ENCODE measurements around the gene POLD1. TPM values are rescaled to one million over a fixed set of nuclear protein-coding genes. Genes with fewer than 3 reads are reported as not detected.

The POLD1 gene
- total and polyA plus RNA-seq, 2 experiments from 2014 or later = 111 to 173 TPM

DNA sequence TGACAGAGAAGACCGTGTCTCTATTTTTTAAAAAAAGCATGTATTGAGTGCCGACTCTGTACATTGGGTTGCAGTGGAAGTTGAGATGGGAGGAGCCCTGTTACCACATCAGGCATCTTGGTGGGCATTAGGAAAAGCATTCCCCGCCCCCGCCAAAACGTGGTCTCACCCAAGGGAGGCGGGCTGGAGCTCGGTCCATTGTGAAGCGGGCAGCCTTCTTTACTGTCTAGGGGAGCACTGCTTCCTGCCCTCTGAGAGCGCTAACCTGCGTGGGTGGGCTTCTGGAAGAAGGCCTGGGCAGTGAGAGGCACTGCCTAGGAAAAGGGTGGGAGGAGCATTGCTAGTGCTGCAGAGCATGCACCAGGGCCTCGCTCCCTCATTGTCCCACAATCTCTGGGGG lies 4.0 kb upstream of the POLD1 start (continued):
- TF ChIP-seq, protein P1, sequence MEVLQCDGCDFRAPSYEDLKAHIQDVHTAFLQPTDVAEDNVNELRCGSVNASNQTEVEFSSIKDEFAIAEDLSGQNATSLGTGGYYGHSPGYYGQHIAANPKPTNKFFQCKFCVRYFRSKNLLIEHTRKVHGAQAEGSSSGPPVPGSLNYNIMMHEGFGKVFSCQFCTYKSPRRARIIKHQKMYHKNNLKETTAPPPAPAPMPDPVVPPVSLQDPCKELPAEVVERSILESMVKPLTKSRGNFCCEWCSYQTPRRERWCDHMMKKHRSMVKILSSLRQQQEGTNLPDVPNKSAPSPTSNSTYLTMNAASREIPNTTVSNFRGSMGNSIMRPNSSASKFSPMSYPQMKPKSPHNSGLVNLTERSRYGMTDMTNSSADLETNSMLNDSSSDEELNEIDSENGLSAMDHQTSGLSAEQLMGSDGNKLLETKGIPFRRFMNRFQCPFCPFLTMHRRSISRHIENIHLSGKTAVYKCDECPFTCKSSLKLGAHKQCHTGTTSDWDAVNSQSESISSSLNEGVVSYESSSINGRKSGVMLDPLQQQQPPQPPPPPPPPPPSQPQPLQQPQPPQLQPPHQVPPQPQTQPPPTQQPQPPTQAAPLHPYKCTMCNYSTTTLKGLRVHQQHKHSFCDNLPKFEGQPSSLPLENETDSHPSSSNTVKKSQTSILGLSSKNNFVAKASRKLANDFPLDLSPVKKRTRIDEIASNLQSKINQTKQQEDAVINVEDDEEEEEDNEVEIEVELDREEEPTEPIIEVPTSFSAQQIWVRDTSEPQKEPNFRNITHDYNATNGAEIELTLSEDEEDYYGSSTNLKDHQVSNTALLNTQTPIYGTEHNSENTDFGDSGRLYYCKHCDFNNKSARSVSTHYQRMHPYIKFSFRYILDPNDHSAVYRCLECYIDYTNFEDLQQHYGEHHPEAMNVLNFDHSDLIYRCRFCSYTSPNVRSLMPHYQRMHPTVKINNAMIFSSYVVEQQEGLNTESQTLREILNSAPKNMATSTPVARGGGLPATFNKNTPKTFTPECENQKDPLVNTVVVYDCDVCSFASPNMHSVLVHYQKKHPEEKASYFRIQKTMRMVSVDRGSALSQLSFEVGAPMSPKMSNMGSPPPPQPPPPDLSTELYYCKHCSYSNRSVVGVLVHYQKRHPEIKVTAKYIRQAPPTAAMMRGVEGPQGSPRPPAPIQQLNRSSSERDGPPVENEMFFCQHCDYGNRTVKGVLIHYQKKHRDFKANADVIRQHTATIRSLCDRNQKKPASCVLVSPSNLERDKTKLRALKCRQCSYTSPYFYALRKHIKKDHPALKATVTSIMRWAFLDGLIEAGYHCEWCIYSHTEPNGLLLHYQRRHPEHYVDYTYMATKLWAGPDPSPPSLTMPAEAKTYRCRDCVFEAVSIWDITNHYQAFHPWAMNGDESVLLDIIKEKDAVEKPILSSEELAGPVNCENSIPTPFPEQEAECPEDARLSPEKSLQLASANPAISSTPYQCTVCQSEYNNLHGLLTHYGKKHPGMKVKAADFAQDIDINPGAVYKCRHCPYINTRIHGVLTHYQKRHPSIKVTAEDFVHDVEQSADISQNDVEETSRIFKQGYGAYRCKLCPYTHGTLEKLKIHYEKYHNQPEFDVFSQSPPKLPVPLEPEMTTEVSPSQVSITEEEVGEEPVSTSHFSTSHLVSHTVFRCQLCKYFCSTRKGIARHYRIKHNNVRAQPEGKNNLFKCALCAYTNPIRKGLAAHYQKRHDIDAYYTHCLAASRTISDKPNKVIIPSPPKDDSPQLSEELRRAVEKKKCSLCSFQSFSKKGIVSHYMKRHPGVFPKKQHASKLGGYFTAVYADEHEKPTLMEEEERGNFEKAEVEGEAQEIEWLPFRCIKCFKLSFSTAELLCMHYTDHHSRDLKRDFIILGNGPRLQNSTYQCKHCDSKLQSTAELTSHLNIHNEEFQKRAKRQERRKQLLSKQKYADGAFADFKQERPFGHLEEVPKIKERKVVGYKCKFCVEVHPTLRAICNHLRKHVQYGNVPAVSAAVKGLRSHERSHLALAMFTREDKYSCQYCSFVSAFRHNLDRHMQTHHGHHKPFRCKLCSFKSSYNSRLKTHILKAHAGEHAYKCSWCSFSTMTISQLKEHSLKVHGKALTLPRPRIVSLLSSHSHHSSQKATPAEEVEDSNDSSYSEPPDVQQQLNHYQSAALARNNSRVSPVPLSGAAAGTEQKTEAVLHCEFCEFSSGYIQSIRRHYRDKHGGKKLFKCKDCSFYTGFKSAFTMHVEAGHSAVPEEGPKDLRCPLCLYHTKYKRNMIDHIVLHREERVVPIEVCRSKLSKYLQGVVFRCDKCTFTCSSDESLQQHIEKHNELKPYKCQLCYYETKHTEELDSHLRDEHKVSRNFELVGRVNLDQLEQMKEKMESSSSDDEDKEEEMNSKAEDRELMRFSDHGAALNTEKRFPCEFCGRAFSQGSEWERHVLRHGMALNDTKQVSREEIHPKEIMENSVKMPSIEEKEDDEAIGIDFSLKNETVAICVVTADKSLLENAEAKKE (CRISPR knock-in tag; IDR thresholded peaks at IDR 0.05) = no peak
- TF ChIP-seq ZNF331 (CRISPR knock-in tag; IDR thresholded peaks at IDR 0.05; ENCODE audit: low read depth) (no peak), JUNB (IDR thresholded peaks at IDR 0.05; ENCODE audit: unreplicated experiment) (no peak), ZNF114 (CRISPR knock-in tag; IDR thresholded peaks at IDR 0.05) (no peak), STAT1 (IDR thresholded peaks at IDR 0.05; ENCODE audit: unreplicated experiment) (no peak), POLR2AphosphoS5 (IDR thresholded peaks at IDR 0.05; ENCODE audit: low read depth) (no peak), NANOG (IDR thresholded peaks at IDR 0.05; ENCODE audit: borderline replicate concordance) (no peak), EZH2 (IDR thresholded peaks at IDR 0.05; ENCODE audit: low read depth, unreplicated experiment) (no peak)
- TF ChIP-seq, protein P2, sequence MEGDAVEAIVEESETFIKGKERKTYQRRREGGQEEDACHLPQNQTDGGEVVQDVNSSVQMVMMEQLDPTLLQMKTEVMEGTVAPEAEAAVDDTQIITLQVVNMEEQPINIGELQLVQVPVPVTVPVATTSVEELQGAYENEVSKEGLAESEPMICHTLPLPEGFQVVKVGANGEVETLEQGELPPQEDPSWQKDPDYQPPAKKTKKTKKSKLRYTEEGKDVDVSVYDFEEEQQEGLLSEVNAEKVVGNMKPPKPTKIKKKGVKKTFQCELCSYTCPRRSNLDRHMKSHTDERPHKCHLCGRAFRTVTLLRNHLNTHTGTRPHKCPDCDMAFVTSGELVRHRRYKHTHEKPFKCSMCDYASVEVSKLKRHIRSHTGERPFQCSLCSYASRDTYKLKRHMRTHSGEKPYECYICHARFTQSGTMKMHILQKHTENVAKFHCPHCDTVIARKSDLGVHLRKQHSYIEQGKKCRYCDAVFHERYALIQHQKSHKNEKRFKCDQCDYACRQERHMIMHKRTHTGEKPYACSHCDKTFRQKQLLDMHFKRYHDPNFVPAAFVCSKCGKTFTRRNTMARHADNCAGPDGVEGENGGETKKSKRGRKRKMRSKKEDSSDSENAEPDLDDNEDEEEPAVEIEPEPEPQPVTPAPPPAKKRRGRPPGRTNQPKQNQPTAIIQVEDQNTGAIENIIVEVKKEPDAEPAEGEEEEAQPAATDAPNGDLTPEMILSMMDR (conservative IDR thresholded peaks at IDR 0.05; ENCODE audit: low read depth in 2 of 2) = no peak
- TF ChIP-seq, protein P3, sequence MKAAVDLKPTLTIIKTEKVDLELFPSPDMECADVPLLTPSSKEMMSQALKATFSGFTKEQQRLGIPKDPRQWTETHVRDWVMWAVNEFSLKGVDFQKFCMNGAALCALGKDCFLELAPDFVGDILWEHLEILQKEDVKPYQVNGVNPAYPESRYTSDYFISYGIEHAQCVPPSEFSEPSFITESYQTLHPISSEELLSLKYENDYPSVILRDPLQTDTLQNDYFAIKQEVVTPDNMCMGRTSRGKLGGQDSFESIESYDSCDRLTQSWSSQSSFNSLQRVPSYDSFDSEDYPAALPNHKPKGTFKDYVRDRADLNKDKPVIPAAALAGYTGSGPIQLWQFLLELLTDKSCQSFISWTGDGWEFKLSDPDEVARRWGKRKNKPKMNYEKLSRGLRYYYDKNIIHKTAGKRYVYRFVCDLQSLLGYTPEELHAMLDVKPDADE (IDR thresholded peaks at IDR 0.05) = no peak
- TF ChIP-seq, protein P4, sequence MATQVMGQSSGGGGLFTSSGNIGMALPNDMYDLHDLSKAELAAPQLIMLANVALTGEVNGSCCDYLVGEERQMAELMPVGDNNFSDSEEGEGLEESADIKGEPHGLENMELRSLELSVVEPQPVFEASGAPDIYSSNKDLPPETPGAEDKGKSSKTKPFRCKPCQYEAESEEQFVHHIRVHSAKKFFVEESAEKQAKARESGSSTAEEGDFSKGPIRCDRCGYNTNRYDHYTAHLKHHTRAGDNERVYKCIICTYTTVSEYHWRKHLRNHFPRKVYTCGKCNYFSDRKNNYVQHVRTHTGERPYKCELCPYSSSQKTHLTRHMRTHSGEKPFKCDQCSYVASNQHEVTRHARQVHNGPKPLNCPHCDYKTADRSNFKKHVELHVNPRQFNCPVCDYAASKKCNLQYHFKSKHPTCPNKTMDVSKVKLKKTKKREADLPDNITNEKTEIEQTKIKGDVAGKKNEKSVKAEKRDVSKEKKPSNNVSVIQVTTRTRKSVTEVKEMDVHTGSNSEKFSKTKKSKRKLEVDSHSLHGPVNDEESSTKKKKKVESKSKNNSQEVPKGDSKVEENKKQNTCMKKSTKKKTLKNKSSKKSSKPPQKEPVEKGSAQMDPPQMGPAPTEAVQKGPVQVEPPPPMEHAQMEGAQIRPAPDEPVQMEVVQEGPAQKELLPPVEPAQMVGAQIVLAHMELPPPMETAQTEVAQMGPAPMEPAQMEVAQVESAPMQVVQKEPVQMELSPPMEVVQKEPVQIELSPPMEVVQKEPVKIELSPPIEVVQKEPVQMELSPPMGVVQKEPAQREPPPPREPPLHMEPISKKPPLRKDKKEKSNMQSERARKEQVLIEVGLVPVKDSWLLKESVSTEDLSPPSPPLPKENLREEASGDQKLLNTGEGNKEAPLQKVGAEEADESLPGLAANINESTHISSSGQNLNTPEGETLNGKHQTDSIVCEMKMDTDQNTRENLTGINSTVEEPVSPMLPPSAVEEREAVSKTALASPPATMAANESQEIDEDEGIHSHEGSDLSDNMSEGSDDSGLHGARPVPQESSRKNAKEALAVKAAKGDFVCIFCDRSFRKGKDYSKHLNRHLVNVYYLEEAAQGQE (IDR thresholded peaks at IDR 0.05; ENCODE audit: unreplicated experiment) = no peak

All from GM23338 (cell line).